PC-9 (cell line): ENCODE results near the gene PEMT. TPM values are rescaled to one million over a fixed set of nuclear protein-coding genes. Genes with fewer than 3 reads are reported as not detected.

ENCODE experiments used
- BruUV-seq: library from RNA; stranded (reverse); fragments of 400-500 nt; replicated peaks from 2 replicates; lab custom pipeline; 2021; lab: Mats Ljungman, UMichigan
- CTCF ChIA-PET: fragments of 300-600 bp; sonication (Branson Sonifier 250); formaldehyde crosslinking; loops from one replicate; lab custom pipeline; 2022; ENCODE audit warnings: antibody characterized with exemption; lab: Charles Lee
- POLR2A ChIA-PET: fragments of 300-600 bp; sonication (Branson Sonifier 250); formaldehyde crosslinking; loops from one replicate; lab custom pipeline; 2022; ENCODE audit warnings: antibody characterized with exemption; ENCODE audit not compliant: unreplicated experiment; lab: Charles Lee
- DNase-seq, 2 experiments: peaks; one replicate each; pipeline versions ENCODE4 v3.0.0 to v3.0.0-alpha.2; 2015 to 2022; ENCODE audit warnings: mixed read lengths in 1 of 2
- H2AFZ ChIP-seq: fragments of 200-600 bp; sonication (generic); 2 replicates; pipeline ENCODE4 v1.8.1; 2017; ENCODE audit warnings: antibody characterized with exemption
- H3F3A ChIP-seq: fragments of 200-600 bp; sonication (generic); 2 replicates; pipeline ENCODE4 v1.8.1; 2017; ENCODE audit warnings: antibody characterized with exemption, mild to moderate bottlenecking, low read depth; ENCODE audit not compliant: insufficient read depth
- H3K27ac ChIP-seq: fragments of 200-600 bp; sonication (generic); 2 replicates; pipeline ENCODE4 v1.6.1; 2016; ENCODE audit warnings: mixed run types
- H3K27me3 ChIP-seq: fragments of 200-600 bp; sonication (generic); 2 replicates; pipeline ENCODE4 v1.6.1; 2016; ENCODE audit warnings: low read depth, mixed run types; ENCODE audit not compliant: insufficient read depth
- H3K36me3 ChIP-seq: fragments of 200-600 bp; sonication (generic); 2 replicates; pipeline ENCODE4 v1.6.1; 2016; ENCODE audit warnings: low read depth, mixed run types
- H3K4me1 ChIP-seq: fragments of 200-600 bp; sonication (generic); replicated peaks from 2 replicates; pipeline ENCODE4 v1.6.1; 2016; ENCODE audit warnings: mixed run types; ENCODE audit not compliant: insufficient read depth
- H3K4me2 ChIP-seq: fragments of 200-600 bp; sonication (generic); 2 replicates; pipeline ENCODE4 v1.6.1; 2017; ENCODE audit warnings: mixed run types
- H3K4me3 ChIP-seq: fragments of 200-600 bp; sonication (generic); 2 replicates; pipeline ENCODE4 v1.6.1; 2016; ENCODE audit warnings: mixed run types
- H3K79me2 ChIP-seq: fragments of 200-600 bp; sonication (generic); 2 replicates; pipeline ENCODE4 v1.6.1; 2017; ENCODE audit warnings: low read depth, mixed run types
- H3K9me2 ChIP-seq: fragments of 200-600 bp; sonication (generic); 2 replicates; pipeline ENCODE4 v1.8.1; 2017; ENCODE audit warnings: mild to moderate bottlenecking; ENCODE audit not compliant: insufficient read depth
- H3K9me3 ChIP-seq: fragments of 200-600 bp; sonication (generic); 2 replicates; pipeline ENCODE4 v1.8.1; 2016; ENCODE audit warnings: low read depth; ENCODE audit not compliant: insufficient read depth
- H4K20me1 ChIP-seq: fragments of 200-600 bp; sonication (generic); 2 replicates; pipeline ENCODE4 v1.8.1; 2017; ENCODE audit not compliant: insufficient read depth
- EZH2 ChIP-seq: fragments of 200-600 bp; sonication (generic); IDR thresholded peaks from 2 replicates; pipeline ENCODE4 v1.8.0; 2017; ENCODE audit warnings: antibody characterized with exemption, low read depth
- intact Hi-C: fragments of 100-400 bp; cut with micrococcal nuclease; formaldehyde crosslinking; loops from one replicate; pipeline ENCODE4 v1.10.0; 2022; ENCODE audit not compliant: unreplicated experiment
- total RNA-seq: library from RNA; stranded (reverse); gene quantifications from 2 replicates; pipeline ENCODE4 v1.2.3, GENCODE V29; 2021
- TF ChIP-seq, protein P1 (sequence below): fragments of 200-600 bp; sonication (generic); conservative IDR thresholded peaks from 2 replicates; pipeline ENCODE4 v1.6.1; 2017; ENCODE audit warnings: mixed run types, antibody characterized with exemption, mild to moderate bottlenecking, moderate library complexity

PEMT gene
- total RNA-seq, 1 experiment from 2014 or later, result 61.2 TPM

DNA sequence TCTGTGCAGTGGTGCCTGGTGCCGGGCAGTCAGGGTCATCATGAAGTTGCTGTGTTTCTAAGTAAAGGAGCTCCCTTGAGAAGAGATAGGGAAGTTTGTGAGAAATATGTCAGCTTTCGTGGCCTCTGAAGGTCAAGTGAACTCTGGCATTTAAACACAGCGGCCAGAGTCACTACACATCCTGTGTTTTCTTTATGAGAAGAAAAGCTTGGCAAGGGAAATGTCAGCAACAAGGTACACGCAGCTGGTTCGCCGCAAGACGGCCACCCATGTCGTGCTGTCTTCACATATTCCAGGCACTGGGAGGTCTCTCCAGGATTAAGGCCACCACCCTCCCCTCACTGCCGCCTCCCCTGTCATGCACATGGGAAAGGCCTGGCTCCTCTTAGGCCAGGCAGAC is 33.2 kb upstream of the PEMT start:
- no peak overlapping the region for H2AFZ ChIP-seq
- no peaks in the 10 kb centered on the region for H4K20me1 ChIP-seq
- intact Hi-C loops, result no loop called here
- H3K27me3 ChIP-seq, result no peaks in the 10 kb centered on the region
- no peak for DNase-seq
- no peaks in the 10 kb centered on the region for H3K9me2 ChIP-seq
- H3K79me2 ChIP-seq, result no peaks in the 10 kb centered on the region
- POLR2A ChIA-PET, result no interaction called here
- H3K4me3 ChIP-seq, result no peak overlapping the region
- peaks cover 9% of the 10 kb centered on the region; the same call in 1 of the 2 replicates for H3F3A ChIP-seq
- TF ChIP-seq, protein P1, sequence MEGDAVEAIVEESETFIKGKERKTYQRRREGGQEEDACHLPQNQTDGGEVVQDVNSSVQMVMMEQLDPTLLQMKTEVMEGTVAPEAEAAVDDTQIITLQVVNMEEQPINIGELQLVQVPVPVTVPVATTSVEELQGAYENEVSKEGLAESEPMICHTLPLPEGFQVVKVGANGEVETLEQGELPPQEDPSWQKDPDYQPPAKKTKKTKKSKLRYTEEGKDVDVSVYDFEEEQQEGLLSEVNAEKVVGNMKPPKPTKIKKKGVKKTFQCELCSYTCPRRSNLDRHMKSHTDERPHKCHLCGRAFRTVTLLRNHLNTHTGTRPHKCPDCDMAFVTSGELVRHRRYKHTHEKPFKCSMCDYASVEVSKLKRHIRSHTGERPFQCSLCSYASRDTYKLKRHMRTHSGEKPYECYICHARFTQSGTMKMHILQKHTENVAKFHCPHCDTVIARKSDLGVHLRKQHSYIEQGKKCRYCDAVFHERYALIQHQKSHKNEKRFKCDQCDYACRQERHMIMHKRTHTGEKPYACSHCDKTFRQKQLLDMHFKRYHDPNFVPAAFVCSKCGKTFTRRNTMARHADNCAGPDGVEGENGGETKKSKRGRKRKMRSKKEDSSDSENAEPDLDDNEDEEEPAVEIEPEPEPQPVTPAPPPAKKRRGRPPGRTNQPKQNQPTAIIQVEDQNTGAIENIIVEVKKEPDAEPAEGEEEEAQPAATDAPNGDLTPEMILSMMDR, result no peak
- no peak for TF ChIP-seq EZH2
- no peaks in the 10 kb centered on the region for H3K9me3 ChIP-seq
- BruUV-seq, result no TSS peak
- no peak overlapping the region for H3K27ac ChIP-seq
- no peak overlapping the region for H3K4me2 ChIP-seq
- no peaks in the 10 kb centered on the region for H3K36me3 ChIP-seq
- CTCF ChIA-PET, result no interaction called here
- peaks cover 18% of the 10 kb centered on the region for H3K4me1 ChIP-seq

DNA sequence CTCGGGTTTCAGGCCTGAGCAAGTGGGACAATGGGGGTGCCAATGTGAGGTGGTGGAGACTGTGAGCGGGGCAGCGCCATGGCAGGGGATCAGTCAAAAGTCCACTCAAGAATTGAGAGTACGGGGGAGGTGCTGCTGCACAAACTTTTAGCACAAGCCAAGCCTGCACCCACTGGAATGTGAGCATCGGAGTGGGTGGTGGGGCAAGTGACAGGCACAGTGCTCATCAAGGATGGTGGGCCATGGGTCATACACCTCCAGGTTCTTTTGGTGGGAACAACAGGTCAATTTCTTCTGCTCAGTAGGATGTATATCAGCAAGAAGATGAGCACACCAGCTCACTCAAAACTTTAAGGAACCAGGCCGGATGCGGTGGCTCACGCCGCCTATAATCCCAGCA is 32.4 kb upstream of the PEMT start:
- ChIA-PET CTCF (interaction anchor here (1.1 kb wide), 1 partner anchor 12 kb away, joined by 7 read pairs; no protein-coding TSS in a partner anchor), POLR2A (no interaction called here)
- no peaks in the 10 kb centered on the region for H3K79me2 ChIP-seq
- intact Hi-C loops, result no loop called here
- H3K4me3 ChIP-seq, result no peak overlapping the region
- no peaks in the 10 kb centered on the region for H3K9me2 ChIP-seq
- H2AFZ ChIP-seq, result no peak overlapping the region
- H3K9me3 ChIP-seq, result no peaks in the 10 kb centered on the region
- H4K20me1 ChIP-seq, result no peaks in the 10 kb centered on the region
- no peak overlapping the region for H3K27ac ChIP-seq
- no peak for DNase-seq
- no peaks in the 10 kb centered on the region for H3K36me3 ChIP-seq
- H3K4me2 ChIP-seq, result peak overlapping the region; percentile 45; the same call in 1 of the 2 replicates
- H3K27me3 ChIP-seq, result no peaks in the 10 kb centered on the region
- no TSS peak for BruUV-seq
- TF ChIP-seq, protein P1, result no peak
- no peak for TF ChIP-seq EZH2
- H3K4me1 ChIP-seq, result peaks cover 18% of the 10 kb centered on the region
- H3F3A ChIP-seq, result peaks cover 9% of the 10 kb centered on the region; the same call in 1 of the 2 replicates

DNA sequence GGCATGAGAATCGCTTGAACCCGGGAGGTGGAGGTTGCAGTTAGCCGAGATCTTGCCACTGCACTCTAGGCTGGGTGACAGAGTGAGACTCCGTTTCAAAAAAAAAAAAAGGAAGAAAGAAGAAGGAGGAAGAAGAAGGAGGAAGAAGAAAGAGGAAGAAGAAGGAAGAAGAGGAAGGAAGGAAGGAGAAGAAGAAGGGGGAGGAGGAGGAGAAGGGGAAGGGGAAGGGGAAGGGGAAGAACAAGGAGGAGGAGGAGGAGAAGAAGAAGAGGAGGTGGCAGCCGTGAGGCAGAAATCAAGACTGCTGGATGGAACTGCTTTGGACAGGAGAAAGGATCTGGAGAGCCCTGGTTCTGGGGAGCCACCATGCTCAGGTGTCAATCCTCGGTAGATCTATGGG is 29.7 kb upstream of the PEMT start:
- ChIA-PET CTCF (no interaction called here), POLR2A (no interaction called here)
- Histone ChIP-seq H3K9me3 (no peaks in the 10 kb centered on the region), H3K9me2 (no peaks in the 10 kb centered on the region), H3K27me3 (no peaks in the 10 kb centered on the region), H2AFZ (no peak overlapping the region), H3K36me3 (no peaks in the 10 kb centered on the region), H3F3A (peaks cover 5% of the 10 kb centered on the region; the same call in 1 of the 2 replicates), H3K27ac (no peak overlapping the region), H3K4me1 (peaks cover 13% of the 10 kb centered on the region), H3K4me3 (no peak overlapping the region), H4K20me1 (no peaks in the 10 kb centered on the region), H3K79me2 (no peaks in the 10 kb centered on the region), H3K4me2 (no peak overlapping the region)
- intact Hi-C loops, result no loop called here
- no peak for DNase-seq
- no TSS peak for BruUV-seq
- TF ChIP-seq, protein P1, result no peak
